Body of pancreas (tissue), 4 donors: Measurements from ENCODE around the gene CDC5L.

Experiments
- POLR2A ChIP-seq, 3 donors: fragments of 450-650 bp; IDR thresholded peaks; one replicate each; pipeline ENCODE4 v1.6.1; 2016; ENCODE audit warnings: antibody characterized with exemption in 3 of 3, mild to moderate bottlenecking in 2 of 3
- TF ChIP-seq, protein P1 (sequence below), 7 experiments: fragments of 450-650 bp in 4 of 7; fragments of 200-600 bp in 3 of 7; sonication (generic) in 3 of 7; IDR thresholded peaks; one replicate each; pipeline ENCODE4 v1.5.1; 2016 to 2019; ENCODE audit warnings: antibody characterized with exemption in 7 of 7

DNA sequence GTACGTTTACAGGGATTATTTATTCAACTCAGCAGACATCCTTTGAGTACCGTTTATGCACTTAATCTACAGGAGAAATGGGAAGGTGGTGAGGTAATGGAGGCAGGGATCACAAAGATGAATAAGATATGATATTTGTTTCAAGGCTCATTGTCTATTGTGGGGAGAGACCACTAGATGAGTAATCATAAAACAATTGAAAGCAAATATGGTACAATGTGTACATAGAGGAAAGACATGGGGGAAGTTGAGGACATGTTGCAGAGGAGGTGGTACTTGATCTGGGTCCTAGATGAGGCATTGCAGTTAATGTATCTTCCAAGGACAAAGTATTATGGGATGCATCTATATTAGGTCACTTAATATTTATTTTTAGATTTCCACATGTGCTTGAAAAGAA, 13.7 kb upstream of the CDC5L start:
- TF ChIP-seq, protein P1, sequence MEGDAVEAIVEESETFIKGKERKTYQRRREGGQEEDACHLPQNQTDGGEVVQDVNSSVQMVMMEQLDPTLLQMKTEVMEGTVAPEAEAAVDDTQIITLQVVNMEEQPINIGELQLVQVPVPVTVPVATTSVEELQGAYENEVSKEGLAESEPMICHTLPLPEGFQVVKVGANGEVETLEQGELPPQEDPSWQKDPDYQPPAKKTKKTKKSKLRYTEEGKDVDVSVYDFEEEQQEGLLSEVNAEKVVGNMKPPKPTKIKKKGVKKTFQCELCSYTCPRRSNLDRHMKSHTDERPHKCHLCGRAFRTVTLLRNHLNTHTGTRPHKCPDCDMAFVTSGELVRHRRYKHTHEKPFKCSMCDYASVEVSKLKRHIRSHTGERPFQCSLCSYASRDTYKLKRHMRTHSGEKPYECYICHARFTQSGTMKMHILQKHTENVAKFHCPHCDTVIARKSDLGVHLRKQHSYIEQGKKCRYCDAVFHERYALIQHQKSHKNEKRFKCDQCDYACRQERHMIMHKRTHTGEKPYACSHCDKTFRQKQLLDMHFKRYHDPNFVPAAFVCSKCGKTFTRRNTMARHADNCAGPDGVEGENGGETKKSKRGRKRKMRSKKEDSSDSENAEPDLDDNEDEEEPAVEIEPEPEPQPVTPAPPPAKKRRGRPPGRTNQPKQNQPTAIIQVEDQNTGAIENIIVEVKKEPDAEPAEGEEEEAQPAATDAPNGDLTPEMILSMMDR (IDR thresholded peaks at IDR 0.05), result no peak
- TF ChIP-seq POLR2A (IDR thresholded peaks at IDR 0.05), result no peak
